Loucy (cell line): ENCODE results near the gene ALK.

ENCODE experiments used
- CTCF ChIP-seq: fragments of 200-600 bp; sonication (generic); conservative IDR thresholded peaks from 2 replicates; pipeline ENCODE4 v1.5.1; 2014; ENCODE audit warnings: mild to moderate bottlenecking, antibody characterized with exemption, low read length
- EZH2phosphoT487 ChIP-seq: fragments of 200-600 bp; IDR thresholded peaks from 2 replicates; pipeline ENCODE4 v1.6.1; 2018; ENCODE audit warnings: antibody characterized with exemption, mild to moderate bottlenecking, moderate library complexity, borderline replicate concordance

GRCh38 chr2:29326926-29327325 is 594.5 kb downstream of the ALK start:
- TF ChIP-seq CTCF (no peak), EZH2phosphoT487 (no peak)
